HG03108 (cell line): ENCODE data around the gene HLTF.

Source experiments
- ATAC-seq: cut with Tn5 transposase; IDR thresholded peaks from one replicate; pipeline ENCODE4 v1.9.1; 2021; ENCODE audit warnings: moderate library complexity; ENCODE audit not compliant: unreplicated experiment

The HLTF gene

DNA sequence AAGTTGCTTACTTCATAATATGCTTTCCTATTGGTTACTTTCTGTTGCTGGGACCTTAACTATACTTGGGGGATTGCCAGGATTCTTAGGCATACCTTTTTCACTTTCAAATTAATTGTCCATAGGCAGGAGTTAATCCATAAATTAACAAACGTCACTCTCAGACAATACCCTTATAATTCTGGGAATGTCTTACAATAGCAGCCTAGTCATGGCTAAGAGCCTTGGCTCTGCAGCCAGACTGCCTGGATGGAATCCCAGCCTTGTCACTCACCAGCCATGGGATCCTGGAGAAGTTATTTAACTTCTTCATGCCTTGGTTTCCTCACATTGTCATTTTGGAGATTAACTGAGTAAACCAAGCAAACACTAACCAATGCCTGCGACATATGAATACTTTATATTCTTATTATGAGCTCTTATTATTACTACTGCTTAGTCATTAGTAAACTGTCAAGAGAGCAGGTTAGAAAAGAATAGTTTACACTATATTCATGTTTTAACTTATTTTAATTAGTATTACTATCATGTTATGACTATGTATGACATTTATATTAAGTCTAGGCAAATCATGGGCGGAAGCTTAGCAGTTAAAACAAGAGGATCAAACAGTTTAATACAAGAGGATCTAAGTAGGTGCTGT lies 66.0 kb downstream of the HLTF start:
- ATAC-seq: no peak

DNA sequence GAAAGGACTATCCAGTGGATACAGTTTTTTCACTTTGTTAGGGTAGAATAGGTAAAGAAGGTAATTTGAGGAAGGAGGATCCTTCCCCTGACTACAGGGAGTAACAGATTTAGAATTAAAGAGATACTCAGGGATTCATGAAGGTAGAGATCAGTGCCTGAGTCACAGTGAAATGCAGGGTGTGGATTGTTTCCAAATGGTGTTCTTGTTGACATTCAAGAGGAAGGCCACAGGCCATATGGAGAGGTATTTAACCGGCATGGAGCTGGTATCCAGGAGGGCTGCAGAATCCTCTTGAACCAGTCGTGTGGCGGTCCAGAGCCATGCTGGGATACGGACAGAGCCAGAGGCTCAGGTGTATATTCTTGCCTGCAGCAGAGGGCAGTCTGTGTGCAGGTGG lies 66.8 kb downstream of the HLTF start:
- ATAC-seq: no peak

DNA sequence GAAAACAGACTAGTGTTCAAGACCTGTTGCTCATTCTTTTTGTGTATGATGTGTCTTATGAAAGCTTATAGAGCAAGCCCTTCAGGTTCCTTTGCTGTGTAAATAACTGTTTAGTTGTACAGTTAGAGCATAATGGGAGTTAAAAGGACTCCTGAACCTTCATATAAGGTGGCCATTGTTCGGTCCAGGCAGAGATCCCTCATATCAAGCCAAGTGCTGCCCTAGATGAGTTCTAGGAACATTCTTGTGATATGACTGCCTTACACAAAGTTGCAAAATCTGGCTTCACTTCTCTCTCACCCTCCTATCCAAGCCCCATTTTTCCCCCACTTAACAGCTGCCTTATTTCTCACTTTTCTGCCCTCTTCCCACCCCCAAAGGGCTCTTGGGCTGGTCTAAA lies 68.1 kb downstream of the HLTF start:
- ATAC-seq: no peak

GRCh38 chr3:149016669-149017541 lies 69.4 kb downstream of the HLTF start:
- ATAC-seq: no peak

GRCh38 chr3:149016242-149016641 lies 70.1 kb downstream of the HLTF start:
- ATAC-seq: no peak

DNA sequence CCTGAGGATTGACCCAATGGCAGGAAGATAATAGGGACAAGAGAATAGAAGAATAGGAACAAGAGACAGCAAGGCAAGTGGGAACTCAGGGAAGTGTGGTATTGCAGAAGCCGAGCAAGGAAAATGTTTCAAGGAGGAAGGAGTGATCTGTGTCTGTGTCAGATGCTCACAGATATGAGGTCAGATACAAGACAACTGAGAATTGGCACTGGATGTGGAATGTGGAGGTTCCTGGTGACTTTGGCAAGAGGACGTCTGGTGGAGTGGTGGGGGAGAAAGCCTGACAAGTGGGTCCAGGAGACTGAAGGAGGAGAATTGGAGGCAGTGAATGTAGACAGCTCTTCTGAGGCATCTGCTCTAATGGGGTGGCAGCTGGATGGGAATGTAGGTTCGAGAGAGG lies 70.9 kb downstream of the HLTF start:
- no peak for ATAC-seq

GRCh38 chr3:149013726-149014125 lies 72.6 kb downstream of the HLTF start:
- no peak for ATAC-seq

GRCh38 chr3:149011676-149012075 lies 74.7 kb downstream of the HLTF start:
- no peak for ATAC-seq

DNA sequence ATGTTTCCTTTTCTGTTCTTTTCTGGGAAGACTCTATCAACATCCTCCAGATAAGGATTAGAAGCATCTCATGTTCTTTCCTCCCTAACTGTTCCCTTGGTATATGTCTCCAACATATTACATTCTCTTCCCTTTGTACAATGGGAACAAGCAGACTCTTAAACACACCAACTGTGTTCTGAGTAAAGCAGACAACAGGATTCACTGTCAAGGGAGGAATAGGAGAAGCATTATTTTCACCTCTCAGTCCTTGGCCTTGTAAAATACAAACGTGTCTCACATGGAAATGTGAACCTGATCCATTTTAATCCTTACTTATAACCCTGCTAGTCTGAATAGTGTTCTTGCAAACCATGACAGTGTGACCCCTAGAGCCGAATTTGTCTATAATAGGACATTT lies 75.4 kb downstream of the HLTF start:
- ATAC-seq: no peak

DNA sequence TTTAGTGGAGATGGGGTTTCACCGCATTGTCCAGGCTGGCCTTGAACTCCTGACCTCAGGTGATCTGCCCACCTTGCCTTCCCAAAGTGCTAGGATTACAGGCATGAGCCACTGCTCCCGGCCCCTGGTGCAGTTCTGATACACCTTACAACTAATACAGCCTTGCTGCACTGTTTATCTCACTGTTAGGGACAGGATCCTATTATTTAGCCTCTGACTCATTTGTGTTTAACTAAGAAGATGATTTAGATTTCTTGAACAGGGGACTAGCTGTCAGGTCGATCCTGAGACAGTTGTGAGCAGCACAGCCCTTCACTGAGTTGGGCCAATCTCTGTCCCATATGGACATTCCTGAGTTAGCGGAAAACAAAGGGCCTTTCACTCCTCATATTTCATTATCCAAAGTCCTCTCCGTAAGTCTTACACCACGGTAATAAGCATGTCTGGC lies 75.8 kb downstream of the HLTF start:
- ATAC-seq: no peak

GRCh38 chr3:149009732-149010131 lies 76.6 kb downstream of the HLTF start:
- peak; percentile 86 for ATAC-seq

DNA sequence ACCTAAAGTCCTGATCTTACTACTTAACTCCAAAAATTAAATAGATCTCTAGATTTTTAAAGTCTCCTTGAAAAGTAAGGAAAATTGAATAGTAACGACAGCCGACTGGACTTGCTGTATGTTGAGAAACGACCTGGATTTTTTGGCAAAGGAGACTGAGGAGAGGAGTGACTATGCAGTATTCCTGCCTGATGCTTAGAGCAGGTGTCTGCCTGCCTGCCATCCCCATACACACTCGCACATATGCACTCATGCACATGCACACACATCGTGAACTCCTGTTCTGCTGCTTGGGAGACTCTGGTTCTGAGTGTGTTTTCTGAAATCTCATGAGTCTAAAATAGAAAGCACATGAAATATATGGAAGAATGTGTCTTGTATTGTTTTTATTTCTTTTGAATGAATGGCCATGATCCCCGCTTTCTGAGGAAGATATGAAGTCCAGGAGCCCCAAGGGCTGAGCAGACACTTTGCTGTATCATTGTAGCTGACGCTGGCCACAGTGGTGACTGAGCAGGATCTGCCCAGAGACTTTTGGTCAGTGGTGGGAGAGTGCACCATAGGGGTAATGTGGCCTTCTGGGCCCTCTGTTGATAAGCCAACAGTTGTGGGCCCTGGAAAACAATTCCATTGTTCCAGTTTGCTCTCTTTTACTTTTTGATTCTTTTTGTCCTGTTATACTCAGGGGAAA lies 78.6 kb downstream of the HLTF start:
- no peak for ATAC-seq

DNA sequence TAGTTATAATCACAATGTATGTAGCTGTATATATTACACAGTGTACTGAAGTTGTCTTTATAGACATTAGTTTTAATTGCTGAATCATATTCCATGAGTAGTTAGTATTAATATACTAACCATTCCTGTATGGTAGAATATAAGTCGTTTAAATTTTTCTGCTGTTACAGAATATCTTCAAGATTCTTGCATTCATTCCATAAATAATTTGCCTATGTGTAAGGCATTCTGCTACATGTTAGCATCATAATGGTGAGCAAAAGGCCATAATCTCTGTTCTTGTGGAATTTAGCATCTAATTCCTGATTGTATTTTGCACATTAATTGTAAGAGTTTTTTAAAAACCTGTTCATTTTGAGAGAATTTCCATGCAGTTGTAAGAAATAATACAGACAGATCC lies 80.9 kb downstream of the HLTF start:
- ATAC-seq: no peak

DNA sequence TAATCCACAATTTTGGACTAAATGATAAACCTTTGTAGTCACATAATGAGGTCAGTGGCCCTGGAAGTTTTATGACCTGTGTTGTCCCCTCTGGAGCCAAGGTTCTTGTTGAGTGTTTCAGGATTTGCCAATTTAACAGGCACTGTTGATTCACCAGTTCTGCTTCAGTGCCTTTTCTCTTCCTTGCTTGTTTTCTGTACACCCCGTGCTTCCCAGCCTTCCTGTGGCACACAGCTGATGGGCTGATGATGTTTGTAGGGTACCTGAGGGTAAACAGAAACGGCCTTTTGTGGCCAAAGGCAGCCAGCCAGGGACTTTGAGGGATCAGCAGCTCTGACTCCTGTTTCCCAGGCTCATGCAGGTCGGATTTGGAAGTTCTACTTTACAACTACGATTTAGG lies 81.7 kb downstream of the HLTF start:
- ATAC-seq: no peak

- peak; percentile 89 for ATAC-seq
These were observed 82.6 kb downstream of the HLTF start for GRCh38 chr3:149003653-149004305.

- no peak for ATAC-seq
These were observed 84.6 kb downstream of the HLTF start for GRCh38 chr3:149001727-149002126.

DNA sequence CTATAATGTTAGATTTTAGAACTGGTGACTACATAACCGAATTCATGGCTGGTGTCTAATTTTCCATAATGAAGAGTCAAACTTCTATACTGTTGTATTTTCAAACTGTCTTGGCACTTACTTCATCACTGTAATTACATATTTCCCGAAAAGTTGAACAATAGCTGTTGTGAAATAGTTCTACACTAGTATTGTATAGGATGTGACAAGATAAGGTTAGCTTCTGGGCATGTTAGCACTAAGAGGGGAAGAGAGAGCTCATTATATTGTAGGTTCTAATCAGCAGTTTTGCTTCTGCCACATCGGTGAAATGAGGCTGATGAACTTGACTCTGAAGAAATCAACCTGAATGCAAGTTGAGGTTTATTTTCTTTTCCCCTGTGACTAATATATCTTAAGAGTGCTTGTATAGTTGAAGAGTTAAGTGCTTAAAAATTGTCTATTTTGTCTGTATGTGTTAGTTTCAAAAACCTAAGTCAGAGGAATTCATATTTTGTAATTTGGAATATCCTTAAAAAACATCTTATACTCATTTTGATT lies 86.1 kb downstream of the HLTF start:
- ATAC-seq: no peak

DNA sequence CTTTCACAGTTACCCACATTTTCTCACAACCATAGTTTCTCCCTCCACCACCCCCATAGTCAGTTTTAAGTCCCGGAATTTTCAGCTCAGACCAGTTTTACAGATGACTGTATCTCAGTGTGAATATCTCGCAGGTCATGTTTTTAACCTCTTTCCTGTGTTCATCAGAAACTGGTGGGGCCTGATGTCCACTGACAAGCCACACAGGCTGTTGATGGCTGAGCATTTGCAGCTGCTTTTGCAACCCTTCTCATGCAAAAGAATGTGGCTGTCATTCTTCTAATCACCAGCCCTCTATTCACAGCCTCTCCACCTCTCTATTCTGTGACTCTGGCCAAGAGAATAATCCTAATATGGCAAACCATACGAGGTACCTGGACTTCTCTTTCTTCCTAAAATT lies 86.5 kb downstream of the HLTF start:
- ATAC-seq: no peak

GRCh38 chr3:148998715-148999423 lies 87.5 kb downstream of the HLTF start:
- no peak for ATAC-seq

DNA sequence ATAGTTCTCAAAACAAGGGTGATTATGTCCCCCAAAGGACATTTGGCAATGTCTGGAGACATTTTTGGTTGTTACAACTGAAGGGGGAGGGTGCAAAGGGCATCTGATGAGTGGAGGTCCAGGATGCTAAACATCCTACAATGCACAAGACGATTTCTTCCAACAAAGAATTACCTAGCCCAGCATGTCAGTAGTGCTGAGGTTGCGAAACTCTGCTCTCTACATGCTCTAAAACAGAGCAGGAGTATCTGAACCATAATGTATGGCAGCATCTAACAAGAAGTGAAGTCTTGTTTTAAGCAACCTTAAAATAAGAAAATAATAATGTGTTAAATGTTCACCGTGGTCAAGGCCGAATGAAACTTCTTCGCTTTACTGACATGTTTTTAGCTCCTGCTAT lies 88.0 kb downstream of the HLTF start:
- ATAC-seq: no peak
